ENCODE data around the gene ATF7.
"Not testable (repeated sequence)": the region's sequence is repeated elsewhere in the genome, so short reads cannot be mapped to it uniquely, and the experiment has no call there.

The ATF7 gene

DNA sequence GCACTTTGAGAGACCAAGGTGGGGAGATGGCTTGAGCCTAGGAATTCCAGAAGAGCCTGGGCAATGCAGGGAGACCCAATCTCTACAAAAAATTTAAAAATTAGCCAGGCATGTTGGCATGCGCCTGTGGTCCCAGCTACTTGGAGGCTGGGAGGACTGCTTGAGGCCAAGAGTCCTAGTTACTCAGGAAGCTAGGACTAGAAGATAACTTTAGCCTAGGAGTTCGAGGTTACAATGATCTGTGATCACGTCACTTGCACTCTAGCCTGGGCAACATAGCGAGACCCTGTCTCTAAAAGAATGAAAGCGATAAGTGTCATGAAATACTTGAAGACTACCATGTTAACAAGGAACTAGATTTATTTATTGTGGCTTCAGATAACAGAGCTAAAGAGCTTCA, 3.5 kb downstream of the ATF7 start:
- DNase-seq (ENCODE audit: low read depth): no peak
- H3K4me3 ChIP-seq (ENCODE audit: low read length): no peak overlapping the region

GRCh38 chr12:53618275-53618674, 7.9 kb downstream of the ATF7 start:
- no peak for DNase-seq (ENCODE audit: low read depth)
- no peak overlapping the region for H3K4me3 ChIP-seq (ENCODE audit: low read length)
- TF ChIP-seq, protein P1, sequence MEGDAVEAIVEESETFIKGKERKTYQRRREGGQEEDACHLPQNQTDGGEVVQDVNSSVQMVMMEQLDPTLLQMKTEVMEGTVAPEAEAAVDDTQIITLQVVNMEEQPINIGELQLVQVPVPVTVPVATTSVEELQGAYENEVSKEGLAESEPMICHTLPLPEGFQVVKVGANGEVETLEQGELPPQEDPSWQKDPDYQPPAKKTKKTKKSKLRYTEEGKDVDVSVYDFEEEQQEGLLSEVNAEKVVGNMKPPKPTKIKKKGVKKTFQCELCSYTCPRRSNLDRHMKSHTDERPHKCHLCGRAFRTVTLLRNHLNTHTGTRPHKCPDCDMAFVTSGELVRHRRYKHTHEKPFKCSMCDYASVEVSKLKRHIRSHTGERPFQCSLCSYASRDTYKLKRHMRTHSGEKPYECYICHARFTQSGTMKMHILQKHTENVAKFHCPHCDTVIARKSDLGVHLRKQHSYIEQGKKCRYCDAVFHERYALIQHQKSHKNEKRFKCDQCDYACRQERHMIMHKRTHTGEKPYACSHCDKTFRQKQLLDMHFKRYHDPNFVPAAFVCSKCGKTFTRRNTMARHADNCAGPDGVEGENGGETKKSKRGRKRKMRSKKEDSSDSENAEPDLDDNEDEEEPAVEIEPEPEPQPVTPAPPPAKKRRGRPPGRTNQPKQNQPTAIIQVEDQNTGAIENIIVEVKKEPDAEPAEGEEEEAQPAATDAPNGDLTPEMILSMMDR (conservative IDR thresholded peaks at IDR 0.05; ENCODE audit: low read depth, low read length): no peak

More for the DNA sequence above, 3.5 kb downstream of the ATF7 start:
- TF ChIP-seq, protein P1 (conservative IDR thresholded peaks at IDR 0.05; ENCODE audit: low read depth, low read length): no peak

GRCh38 chr12:53617700-53618099, 8.5 kb downstream of the ATF7 start:
- TF ChIP-seq, protein P1 (conservative IDR thresholded peaks at IDR 0.05; ENCODE audit: low read depth, low read length): no peak
- no peak for DNase-seq (ENCODE audit: low read depth)
- H3K4me3 ChIP-seq (ENCODE audit: low read length): no peak overlapping the region

- H3K4me3 ChIP-seq (ENCODE audit: low read length): no peak overlapping the region
- no peak for DNase-seq (ENCODE audit: low read depth)
- TF ChIP-seq, protein P1 (conservative IDR thresholded peaks at IDR 0.05; ENCODE audit: low read depth, low read length): no peak
Observed at GRCh38 chr12:53616950-53617349, 9.2 kb downstream of the ATF7 start.

DNA sequence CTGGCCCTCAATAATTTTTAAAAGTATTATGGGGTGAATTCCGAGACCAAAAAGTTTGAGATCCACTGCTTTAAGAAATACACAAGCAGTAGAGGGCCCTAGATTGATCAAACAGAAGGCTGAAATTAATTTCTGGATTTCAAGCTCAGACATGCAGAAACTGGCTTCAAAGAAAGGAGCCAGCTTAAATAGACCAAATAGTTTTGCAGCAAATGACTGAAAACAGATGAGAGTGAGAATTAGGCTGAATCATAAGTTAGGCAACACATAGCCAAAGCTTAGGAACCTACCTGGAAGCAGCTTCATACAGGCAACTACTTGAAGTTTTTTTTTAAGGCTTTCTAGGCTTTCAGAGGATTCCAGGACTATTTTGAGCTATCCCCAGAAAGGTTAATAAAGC, 12.4 kb downstream of the ATF7 start:
- TF ChIP-seq, protein P1 (conservative IDR thresholded peaks at IDR 0.05; ENCODE audit: low read depth, low read length): no peak
- DNase-seq (ENCODE audit: low read depth): no peak
- no peak overlapping the region for H3K4me3 ChIP-seq (ENCODE audit: low read length)

DNA sequence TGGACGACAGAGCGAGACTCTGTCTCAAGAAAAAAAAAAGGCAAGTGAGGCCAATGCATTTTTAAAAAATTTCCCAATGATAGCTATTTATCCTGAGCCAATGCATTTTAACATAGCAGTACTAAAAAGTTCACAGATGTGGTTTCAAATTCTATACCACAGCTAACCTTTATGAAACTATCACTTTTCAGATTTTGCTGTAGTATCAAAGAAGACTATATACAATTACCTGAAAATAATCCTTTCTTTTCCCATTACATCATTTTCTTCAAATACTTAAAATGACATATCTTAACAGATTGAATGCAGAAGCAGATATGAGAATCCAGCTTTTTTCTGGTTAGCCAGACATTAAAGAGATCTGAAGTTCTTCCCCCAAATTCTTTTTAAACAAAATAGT, 13.2 kb downstream of the ATF7 start:
- no peak for DNase-seq (ENCODE audit: low read depth)
- TF ChIP-seq, protein P1 (conservative IDR thresholded peaks at IDR 0.05; ENCODE audit: low read depth, low read length): no peak
- no peak overlapping the region for H3K4me3 ChIP-seq (ENCODE audit: low read length)

GRCh38 chr12:53611304-53611703, 14.9 kb downstream of the ATF7 start:
- no peak for DNase-seq (ENCODE audit: low read depth)
- TF ChIP-seq, protein P1 (conservative IDR thresholded peaks at IDR 0.05; ENCODE audit: low read depth, low read length): no peak

DNA sequence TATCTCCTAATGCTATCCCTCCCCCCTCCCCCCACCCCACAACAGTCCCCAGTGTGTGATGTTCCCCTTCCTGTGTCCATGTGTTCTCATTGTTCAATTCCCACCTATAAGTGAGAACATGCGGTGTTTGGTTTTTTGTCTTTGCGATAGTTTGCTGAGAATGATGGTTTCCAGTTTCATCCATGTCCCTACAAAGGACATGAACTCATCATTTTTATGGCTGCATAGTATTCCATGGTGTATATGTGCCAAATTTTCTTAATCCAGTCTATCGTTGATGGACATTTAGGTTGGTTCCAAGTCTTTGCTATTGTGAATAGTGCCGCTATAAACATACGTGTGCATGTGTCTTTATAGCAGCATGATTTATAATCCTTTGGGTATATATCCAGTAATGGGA, 19.5 kb downstream of the ATF7 start:
- DNase-seq (ENCODE audit: low read depth); H3K4me3 ChIP-seq (ENCODE audit: low read length): not testable (repeated sequence)

More at GRCh38 chr12:53611304-53611703, 14.9 kb downstream of the ATF7 start:
- no peak overlapping the region for H3K4me3 ChIP-seq (ENCODE audit: low read length)

Data from retinal pigment epithelial cell (primary cell).